ENCODE data around the gene SNX8.
A peak's percentile ranks its signal among the peaks of the same experiment; 100 is the strongest.

The SNX8 gene

DNA sequence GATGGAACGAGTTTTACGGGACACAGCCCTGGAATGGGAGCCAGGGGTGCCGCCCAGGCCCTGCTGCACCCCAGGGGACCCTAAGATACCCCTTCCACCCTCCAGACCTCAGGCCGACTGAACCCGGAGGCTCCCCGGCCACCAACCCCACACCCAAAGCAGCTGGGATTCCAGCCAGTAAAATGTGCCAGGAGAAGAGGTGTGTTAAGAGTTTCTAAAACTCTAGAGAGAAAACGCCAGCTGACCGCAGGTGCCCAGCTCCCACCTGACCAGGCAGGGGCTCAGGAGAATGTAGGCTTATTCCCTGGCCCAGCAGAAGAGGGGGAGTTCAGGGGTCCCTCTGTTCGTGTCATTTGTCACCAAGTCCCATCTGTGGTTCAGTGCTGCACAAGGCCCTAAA, 54.8 kb downstream of the SNX8 start:
- DNase-seq = no peak

DNA sequence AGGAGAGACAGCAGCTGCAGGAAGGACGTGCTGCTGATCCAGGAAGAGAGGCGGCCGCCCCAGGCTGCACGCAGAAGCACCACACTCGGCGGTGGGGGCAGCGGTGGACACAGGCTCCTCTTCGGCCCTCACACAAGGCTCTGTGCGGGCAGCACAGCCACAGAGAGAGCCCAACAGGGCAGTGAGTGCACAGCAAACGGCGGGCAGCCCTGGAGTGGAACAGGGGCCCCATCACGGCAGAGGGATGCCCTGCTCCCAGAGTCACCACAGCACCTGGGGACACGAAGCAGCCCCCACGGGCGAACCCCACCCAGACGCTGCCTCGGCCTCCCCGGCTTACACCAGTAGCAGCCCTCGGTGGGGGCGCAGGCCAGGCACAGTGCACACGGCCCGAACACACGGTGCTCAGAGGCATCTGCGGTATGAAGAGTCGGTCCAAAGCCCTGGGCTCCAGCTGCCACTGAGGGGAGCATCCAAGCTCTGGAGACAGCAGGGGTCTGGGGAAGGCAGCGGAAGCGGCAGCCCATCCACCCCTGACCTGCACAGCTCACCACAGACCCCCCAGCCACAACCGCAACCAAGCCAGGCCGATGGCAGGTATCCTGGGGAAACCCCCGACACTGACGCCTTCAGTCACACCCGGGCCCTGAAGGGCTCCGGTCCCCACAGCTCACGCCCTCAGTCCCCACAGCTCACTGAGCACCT, 55.4 kb downstream of the SNX8 start:
- DNase-seq = no peak

DNA sequence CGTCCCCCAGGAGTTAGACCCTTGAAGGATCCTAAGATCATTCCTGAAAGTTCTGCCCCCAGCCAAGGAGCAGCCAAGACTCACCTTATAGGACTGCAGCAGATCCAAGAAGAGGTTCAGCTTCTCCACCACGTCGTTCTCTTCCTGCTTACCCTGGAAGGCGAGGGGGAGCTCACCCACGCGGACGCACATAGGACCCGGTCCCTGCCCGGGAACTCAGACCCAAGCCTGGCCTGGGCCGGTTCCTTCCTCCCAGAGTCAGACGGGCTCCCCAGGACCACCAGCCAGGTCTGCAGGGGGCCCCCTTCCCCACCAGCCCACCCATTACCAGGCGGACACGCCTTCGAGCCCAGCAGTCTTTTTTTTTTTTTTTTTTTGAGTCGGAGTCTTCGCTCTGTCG, 56.6 kb downstream of the SNX8 start:
- DNase-seq = no peak

DNA sequence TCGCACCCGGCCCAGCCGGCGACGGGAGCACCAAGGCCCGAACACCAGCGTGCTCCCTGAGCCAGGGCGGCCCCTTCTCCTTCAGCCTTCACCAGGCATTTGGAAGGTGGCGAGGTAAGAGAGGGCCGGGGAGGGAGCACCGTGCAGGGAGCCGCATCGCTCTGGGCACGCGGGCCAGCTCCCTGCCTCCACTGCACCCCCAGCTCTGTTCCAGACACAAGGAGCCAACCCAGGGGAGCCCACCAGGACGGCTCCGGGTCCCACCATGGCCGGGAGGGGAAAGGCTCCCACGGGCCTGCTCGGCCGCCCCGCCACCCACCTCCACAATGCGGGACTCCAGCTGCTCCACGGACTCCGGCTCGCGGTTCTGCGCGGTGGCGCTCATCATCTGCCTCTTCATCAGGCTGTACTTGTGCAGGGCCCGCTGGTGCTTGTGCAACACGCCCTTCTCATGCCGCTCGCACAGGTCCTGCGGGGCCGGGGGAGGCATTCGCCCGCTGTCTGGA, 57.1 kb downstream of the SNX8 start:
- no peak for DNase-seq

DNA sequence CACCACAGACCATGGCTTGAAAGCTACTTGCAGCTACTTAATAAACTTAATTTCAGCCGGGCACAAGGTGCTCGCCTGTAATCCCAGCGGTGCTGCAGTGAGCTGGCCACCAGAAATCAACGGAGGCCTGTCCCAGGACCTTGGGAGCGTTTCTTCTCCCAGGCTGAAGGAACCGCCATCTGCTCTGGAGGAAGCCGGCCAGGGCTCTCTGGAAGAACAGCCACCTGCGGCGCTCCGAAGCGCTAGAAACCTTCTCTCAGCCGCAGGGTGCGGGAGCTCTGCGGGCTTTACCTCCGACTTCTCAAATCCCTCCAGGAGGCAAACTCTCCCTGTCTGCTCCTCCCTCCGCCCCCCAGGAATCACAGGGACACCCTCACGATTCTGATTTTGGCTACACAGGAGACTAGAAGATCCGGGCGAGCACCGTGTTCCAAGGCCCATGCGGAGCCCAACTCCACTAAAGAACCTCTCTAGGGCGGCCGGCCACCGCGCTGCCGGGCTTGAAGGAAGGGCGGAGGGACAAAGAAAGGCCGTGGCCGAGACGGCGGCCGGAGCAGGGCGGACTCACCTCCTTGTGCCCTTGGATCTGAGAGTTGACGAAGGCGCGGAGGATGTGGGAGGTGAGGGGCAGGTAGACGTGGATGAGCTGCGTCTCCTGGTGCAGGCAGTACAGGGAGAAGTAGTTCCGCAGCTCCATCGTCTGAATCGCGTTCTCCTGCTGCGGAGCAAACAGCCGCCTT, 57.8 kb downstream of the SNX8 start:
- no peak for DNase-seq

DNA sequence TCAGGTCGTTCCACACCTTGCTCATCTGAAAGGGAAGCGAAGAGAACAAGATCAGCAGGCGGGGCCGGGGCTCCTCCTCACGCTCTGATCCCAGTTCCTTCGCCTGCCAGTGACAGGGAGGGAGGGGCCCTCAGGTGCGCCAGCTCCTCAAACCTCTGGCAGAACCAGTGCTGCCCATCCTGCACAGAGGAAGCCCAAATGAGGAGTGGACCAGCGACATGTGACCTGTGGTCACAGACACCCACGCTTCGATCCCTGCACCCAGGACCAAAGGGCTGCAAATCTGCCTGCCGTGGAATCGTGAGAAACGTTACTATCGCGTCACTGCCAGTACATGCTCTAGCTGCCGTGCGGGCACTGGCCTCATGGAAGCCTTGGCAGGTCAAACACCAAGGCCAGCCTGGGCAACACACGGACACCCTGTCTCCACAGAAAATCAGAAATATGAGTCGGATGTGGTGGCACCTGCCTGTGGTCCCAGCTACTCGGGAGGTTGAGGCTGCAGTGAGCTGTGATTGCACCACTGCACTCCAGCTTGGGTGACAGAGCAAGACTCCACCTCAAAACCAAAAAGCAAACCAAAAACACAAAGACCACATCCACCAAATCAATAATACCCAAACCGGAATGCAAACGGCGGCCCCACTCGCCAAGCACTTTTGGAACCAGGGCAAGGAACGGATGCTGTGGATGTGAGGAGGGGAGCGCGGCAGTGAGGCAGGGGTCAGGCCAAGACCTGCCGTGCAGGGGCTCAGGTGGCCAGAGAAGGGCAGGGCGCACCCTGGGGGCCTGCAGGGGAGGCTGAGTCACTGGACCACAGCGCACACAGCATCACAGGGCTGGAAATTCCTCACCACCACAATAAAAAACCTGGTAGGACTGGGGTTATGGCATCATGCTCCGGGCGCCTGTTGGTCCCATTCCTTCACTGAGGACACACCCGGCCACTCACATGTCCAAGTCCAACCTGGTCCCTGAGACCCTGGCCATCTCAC, 58.8 kb downstream of the SNX8 start:
- no peak for DNase-seq

DNA sequence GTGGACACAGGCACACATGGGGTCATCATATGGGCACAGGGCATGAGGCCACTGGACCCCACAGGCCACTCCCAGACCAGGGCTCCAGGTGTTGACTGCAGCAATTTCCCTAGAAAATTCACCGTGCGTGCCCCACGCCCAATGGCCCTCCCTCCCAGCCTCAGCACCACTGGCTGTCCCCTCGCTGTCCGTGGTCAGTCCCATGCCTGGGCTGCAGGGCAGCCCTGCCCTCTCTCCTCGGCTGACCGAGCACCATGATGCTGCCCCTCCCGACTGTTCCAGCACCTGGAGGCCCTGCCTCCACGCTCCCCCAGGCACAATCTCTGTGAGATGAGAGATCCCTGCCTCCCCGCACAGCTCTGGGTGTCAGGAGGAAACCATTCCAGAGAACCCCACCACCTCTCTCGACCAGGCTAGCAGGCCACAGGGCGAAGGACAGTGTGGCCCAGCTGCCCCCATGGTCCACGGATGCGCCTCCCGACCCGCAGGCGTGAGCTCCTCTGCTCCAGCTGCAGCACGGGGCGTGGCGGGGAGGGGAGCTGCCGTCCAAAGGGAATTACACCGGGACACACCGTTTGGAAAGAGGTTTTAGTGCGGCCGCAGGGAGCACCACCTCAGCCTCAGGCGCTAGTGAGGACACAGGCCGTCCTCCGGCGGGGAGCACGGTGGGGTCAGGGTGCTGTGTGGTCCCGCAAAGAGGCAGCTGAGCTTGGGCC, 59.7 kb downstream of the SNX8 start:
- no peak for DNase-seq

DNA sequence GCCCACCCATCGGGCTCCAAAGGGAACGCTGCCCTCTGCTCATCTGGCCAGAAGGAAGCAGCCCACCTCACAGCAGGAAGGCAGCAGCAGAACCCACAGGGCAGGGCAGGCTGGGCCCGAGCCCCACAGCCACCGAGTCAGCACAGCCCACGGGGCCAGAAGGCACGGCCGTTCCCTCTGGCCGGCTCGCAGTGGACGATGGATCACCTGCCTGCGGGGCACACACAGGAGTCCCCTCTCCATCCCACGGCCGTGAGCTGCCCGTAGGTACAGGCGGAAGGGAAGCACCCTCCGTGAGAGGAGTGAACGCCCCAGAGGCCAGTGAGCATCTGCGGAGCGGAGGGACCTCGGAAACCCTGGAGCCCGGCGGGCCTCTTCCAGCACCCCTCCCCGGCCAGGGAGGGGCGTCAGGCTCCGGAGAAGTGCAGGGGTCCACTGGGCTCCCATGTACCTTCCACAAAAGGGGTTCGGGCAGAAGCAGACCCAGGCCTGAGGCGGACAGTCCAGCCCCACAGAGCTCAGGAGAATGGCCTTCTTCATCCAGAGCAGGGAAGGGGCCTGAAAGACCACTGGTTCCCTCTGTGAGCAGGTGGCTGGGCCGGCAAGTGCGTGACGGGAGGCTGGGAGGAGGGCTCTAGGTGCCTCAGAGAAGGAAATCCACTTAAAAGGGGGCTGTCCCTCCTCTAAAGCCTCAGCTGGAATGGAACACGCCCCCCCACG, 60.6 kb downstream of the SNX8 start:
- DNase-seq = no peak

DNA sequence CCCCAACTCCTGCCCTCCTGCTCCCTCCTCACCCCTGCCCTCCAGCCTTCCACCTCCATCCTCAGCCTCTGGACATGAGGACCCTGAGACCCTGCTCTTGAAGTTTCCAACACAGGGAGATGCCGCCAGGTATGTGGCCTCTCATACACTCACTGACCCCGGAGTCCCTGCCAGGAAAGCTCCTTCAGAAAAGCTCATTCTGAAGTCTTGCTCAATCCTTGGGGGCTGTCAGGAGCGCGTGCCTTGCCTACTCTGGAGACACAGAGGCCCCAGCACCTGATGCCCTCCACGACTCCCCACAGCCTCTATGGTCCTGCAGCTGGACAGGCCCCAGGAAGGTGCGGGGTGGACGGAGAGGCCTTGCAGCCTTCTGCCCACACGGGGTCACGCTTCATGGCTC, 61.2 kb downstream of the SNX8 start:
- no peak for DNase-seq

DNA sequence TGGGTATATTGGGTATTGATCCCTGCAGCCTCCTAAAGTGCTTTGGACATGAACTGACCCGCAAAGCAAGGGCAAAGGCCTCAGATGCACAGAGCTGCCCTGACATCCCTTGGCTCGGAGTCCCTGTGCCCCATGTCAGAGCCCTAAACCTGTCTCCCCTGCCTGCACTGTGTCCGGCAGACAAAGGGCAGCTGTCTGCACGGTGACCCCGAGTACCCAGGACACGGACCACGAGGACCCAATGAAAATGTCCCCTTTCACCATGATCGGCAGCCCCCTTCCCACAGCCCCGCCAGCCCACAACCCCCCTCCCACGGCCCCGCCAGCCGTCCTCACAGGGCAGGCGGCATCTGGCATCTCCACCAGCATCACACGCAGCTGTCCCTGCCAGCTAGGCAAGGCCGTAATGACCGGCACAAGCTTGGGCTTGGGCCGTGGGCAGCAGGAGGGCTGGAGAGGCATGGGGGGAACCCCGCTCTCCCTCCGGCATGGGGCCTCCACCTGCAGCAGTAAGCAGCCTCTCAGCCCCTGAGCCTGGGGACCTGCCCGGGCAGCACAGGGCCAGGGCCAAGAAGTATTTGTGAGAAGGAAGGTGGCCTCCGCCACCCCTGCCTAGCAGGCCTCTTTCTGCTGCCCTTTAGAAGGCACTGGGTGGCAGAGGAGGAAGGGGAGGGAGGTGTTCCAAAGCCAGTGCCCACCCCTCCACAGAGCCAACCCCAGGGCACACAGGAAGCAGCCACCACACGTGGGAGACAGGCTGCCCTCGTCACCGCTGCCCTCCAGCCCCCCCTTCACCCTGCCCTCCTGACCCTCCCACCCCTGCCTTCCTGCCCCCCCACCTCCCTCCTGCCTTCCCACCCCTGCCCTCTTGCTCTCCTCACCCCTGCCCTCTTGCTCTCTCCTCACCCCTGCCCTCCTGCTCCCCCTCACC, 62.1 kb downstream of the SNX8 start:
- no peak for DNase-seq

DNA sequence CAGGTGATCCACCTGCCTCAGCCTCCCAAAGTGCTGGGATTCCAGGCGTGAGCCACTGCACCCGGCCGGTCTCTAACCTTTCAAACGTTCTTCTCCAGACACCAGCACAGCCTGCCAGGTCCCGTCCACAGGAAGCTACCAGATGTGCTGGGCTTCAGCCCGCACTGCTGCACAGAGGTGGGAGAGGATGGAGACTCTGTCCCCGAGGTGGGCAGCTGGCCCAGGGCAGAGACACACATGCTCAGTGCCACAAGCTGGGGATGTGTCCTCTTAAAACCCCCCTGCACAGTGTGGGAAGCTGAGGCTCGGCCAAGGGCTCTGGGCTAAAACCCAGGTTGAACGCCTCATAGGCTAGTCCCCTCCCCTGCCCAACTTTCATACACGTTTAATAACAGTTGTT, 62.9 kb downstream of the SNX8 start:
- no peak for DNase-seq

DNA sequence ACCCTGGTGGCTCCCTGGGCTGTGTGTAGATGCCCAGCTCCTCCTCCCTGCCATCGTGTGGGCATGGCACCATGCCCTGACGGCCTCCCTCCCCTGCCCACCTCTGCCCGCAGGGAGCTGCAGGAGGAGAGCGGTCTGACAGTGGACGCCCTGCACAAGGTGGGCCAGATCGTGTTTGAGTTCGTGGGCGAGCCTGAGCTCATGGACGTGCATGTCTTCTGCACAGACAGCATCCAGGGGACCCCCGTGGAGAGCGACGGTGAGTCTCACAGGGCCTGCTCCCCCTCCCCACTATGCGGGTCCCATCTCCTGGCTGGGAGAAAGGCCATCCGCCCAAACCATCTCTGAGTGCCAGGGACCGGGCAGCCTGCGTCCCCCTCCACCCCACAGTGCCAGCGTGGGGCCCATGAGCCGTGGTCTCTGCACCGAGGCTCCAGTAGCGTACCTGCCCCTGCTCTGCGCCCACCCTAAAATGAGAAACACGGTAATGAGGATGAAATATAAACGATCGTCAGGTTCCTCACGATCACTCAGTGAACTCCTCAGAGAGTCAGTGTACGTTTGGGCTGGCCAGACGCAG, 64.4 kb downstream of the SNX8 start:
- DNase-seq = no peak

DNA sequence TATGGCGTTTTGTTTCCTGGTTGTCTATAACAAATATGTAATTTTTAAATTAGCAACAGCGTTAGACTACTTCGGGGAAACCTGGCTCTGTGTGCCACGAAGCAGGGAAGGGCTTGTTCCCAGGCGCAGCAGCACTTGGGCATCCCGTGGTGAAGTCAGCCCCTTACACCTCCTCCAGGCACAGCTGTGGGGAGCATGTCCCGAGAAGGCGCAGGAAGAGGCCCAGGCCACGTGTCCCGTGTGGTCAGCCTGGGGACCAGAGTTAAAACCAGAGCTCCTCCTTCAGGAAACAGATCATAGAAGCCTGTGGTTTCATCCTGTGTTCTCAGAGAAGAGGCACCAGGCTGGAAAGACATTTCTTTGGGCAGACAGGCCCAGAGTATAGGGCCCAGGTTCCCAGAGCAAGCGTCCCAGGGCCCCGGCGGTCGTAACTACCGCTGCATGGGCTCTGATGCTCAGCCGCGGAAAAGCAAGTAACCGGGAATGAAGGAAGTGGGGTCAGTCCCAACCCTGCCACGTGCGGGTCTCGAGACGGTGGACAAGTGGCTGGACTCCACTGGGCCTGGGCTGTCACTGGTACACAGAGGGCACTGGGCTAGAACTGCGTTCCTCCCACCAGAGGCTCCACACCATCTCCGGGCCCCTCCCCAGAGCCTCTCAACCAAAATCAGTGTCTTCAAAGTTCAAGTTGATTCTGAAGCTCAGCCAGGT, 65.1 kb downstream of the SNX8 start:
- peak in 1 of 2 donors; percentile 23 for DNase-seq

DNA sequence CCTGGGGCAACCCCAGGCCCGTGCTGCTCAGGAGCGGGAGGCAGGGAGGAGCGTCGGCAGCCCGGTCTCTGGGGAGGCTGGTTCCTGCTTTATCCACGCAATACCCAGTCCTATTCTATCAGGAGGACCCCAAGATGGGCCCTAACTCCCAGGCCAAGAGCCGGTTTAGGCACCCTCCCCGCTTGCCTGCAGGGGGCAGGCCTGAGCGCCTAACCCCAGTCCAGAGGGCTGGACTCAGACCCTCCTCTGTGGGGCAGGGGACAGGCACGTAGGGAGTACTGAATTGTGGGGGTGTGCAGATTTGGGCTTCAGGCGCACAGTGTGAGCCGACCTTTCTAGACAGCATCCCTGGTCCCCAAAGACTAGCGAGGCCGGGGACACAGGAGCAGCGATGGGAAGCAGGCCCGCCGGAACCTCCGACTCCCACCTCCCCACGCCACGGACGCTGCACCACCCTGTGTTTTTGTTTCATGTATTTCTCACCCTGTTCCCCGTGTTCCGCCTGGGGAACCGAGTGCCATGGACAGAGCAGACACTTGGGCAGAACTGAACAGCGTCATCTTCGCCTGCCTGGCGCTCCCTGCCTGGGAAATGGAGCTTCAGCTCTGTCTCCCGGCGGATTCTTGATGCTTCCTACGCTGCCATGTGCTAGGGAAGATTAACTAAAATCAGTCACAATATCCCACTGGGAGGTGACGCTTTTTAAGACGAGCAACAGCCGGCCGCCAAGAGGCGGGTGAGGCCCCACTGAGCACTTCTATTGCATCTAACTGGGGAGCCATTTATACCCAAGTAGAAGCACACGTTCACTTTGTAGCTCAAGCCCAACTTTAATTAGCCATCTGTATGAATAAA, 66.9 kb downstream of the SNX8 start:
- DNase-seq = peak; percentile 41 to 42

DNA sequence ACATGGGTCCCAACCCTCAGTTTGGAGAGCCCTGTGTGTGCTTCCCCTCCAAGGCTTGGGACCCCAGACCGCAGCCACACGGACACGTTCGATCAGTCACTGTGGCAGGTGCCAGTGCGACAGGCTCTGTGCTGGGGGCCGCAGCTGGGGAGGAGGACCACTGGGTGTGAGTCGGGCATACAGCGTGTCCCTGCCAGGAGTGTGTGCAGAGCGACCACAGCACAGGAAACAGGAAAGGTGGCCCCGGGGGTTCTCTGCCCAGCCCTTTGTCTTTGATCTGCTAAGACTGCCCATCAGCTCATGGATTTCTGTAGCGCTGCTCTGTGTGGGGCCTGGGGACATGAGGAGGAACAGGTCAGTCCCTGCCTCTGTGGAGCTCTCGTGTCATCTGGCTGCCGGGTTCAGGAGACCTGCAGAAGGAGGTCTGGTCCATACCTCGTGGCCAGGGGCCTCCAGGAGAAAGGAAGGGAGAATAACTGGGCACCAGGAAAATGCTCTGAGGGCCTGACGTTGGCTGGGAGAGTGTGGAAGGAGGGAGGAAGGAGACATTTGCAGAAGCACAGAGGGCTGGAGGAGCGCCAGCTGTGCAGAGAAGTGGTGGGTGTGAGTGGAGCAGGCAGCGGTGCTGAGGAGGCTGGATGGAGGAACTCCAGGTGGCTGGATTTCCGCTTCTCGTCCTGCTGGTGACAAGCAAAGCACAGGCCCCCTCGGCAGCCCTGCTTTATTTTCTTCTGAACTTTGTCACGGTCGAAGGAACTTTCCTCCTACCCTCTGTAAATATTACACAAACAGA, 68.2 kb downstream of the SNX8 start:
- no peak for DNase-seq

DNA sequence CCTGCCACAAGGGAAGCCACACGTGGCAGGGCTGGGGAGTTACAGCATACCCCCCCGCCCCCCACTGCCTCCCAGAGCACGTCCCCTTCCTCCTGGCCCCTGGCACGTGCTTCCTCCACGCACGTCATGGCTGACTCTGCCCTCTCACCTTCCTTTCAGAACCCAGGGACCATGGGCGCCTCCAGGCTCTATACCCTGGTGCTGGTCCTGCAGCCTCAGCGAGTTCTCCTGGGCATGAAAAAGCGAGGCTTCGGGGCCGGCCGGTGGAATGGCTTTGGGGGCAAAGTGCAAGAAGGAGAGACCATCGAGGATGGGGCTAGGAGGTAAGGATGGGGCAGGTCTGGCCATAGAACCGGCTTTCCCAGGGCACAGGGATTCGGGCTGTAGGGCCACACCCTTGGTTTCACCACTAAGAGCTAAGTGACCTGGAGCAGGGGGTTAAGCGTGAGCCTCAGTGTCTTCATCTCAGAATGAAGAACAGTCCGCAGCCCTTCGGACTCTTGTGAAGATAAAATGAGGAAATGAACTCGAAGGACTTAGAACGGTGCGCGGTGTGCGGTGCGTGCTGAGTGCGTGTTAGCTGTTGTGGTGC, 69.7 kb downstream of the SNX8 start:
- no peak for DNase-seq

DNA sequence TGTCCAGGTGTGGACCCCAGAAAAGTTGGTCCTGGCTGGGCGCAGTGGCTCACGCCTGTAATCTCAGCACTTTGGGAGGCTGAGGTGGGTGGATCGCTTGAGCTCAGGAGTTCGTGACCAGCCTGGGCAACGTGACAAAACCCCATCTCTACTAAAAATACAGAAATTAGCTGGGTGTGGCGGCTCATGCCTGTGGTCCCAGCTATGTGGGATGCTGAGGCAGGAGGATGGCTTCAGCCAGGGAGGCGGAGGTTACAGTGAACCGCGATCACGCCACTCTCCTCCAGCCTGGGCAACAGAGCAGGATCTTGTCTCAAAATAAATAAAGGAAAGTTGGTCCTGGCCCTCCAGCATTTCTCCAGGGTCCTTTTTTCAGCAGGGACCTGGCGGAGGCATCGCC, 70.8 kb downstream of the SNX8 start:
- DNase-seq = no peak
